Stimulated activated naive CD4-positive, alpha-beta T cell treated with Interleukin-2 at 50 U/mL for 16 hours (primary cell): ENCODE results near the gene GALNT14.
"Not testable (repeated sequence)": the region's sequence is repeated elsewhere in the genome, so short reads cannot be mapped to it uniquely, and the experiment has no call there.

ENCODE experiments used
- DNase-seq: peaks from one replicate; lab custom pipeline; 2025; lab: John Stamatoyannopoulos, UW

GALNT14 gene

GRCh38 chr2:30938196-30938595 lies 200.0 kb downstream of the GALNT14 start:
- no peak for DNase-seq

- DNase-seq, result no peak
Measured at GRCh38 chr2:30936977-30937376, 201.3 kb downstream of the GALNT14 start.

- DNase-seq, result no peak
Measured at GRCh38 chr2:30935795-30936194, 202.4 kb downstream of the GALNT14 start.

GRCh38 chr2:30934066-30934465 lies 204.2 kb downstream of the GALNT14 start:
- no peak for DNase-seq

- no peak for DNase-seq
Measured at GRCh38 chr2:30933496-30933895, 204.7 kb downstream of the GALNT14 start.

GRCh38 chr2:30932870-30933269 lies 205.4 kb downstream of the GALNT14 start:
- DNase-seq, result no peak

GRCh38 chr2:30931841-30932407 lies 206.3 kb downstream of the GALNT14 start:
- DNase-seq, result no peak

GRCh38 chr2:30930716-30931115 lies 207.5 kb downstream of the GALNT14 start:
- no peak for DNase-seq

GRCh38 chr2:30927465-30928075 lies 210.7 kb downstream of the GALNT14 start:
- DNase-seq, result no peak

- no peak for DNase-seq
Measured at GRCh38 chr2:30926606-30927005, 211.6 kb downstream of the GALNT14 start.

- no peak for DNase-seq
Measured at GRCh38 chr2:30923623-30924022, 214.6 kb downstream of the GALNT14 start.

- DNase-seq, result no peak
Measured at GRCh38 chr2:30920511-30920910, 217.7 kb downstream of the GALNT14 start.

GRCh38 chr2:30915486-30915885 lies 222.8 kb downstream of the GALNT14 start:
- DNase-seq, result no peak

- no peak for DNase-seq
Measured at GRCh38 chr2:30914456-30914855, 223.8 kb downstream of the GALNT14 start.

- no peak for DNase-seq
Measured at GRCh38 chr2:30912056-30912455, 226.2 kb downstream of the GALNT14 start.

GRCh38 chr2:30911327-30911726 lies 226.9 kb downstream of the GALNT14 start:
- no peak for DNase-seq

GRCh38 chr2:30910686-30911085 lies 227.6 kb downstream of the GALNT14 start:
- DNase-seq, result no peak

- DNase-seq, result not testable (repeated sequence)
Measured at GRCh38 chr2:30904437-30904836, 233.8 kb downstream of the GALNT14 start.

GRCh38 chr2:30903326-30903725 lies 234.9 kb downstream of the GALNT14 start:
- DNase-seq, result no peak

GRCh38 chr2:30900381-30900780 lies 237.9 kb downstream of the GALNT14 start:
- DNase-seq, result no peak

- no peak for DNase-seq
Measured at GRCh38 chr2:30899516-30900054, 238.7 kb downstream of the GALNT14 start.

GRCh38 chr2:30897539-30897938 lies 240.7 kb downstream of the GALNT14 start:
- no peak for DNase-seq

GRCh38 chr2:30894498-30895119 lies 243.6 kb downstream of the GALNT14 start:
- no peak for DNase-seq
